Vagina (tissue), 2 donors: ENCODE measurements around the gene ABHD8. TPM values are rescaled to one million over a fixed set of nuclear protein-coding genes. Genes with fewer than 3 reads are reported as not detected.

Source experiments
- DNase-seq, 2 donors: peaks; one replicate each; pipeline ENCODE4 v3.0.0-alpha.2; 2017; ENCODE audit errors: extremely low spot score in 2 of 2
- H3K27ac ChIP-seq: fragments of 200-600 bp; sonication (generic); one replicate; pipeline ENCODE4 v1.5.1; 2019
- H3K27me3 ChIP-seq: fragments of 200-600 bp; sonication (generic); one replicate; pipeline ENCODE4 v1.5.1; 2019
- H3K36me3 ChIP-seq, 2 donors: fragments of 200-600 bp; sonication (generic); one replicate each; pipeline ENCODE4 v1.5.1; 2017 to 2019
- H3K4me1 ChIP-seq: fragments of 200-600 bp; sonication (generic); one replicate; pipeline ENCODE4 v1.5.1; 2019
- H3K4me3 ChIP-seq, 2 donors: fragments of 200-600 bp; sonication (generic); 1 replicate in 1 of 2; 2 replicates in 1 of 2; pipeline ENCODE4 v1.5.1; 2016 to 2019
- H3K9me3 ChIP-seq: fragments of 200-600 bp; sonication (generic); one replicate; pipeline ENCODE4 v1.5.1; 2019
- CTCF ChIP-seq, 3 experiments: fragments of 450-650 bp in 2 of 3; fragments of 200-600 bp in 1 of 3; sonication (generic) in 1 of 3; IDR thresholded peaks; one replicate each; pipeline ENCODE4 v1.5.1; 2017 to 2019; ENCODE audit warnings: antibody characterized with exemption in 3 of 3, mild to moderate bottlenecking in 2 of 3, moderate library complexity in 2 of 3
- POLR2A ChIP-seq, 2 donors: fragments of 450-650 bp; IDR thresholded peaks; one replicate each; pipeline ENCODE4 v1.6.1; 2017; ENCODE audit warnings: antibody characterized with exemption in 2 of 2, mild to moderate bottlenecking in 2 of 2, moderate library complexity in 2 of 2
- POLR2AphosphoS5 ChIP-seq, 2 donors: sonication (generic); formaldehyde crosslinking; IDR thresholded peaks; one replicate each; pipeline ENCODE4 v1.9.0; 2017; ENCODE audit warnings: antibody characterized with exemption in 2 of 2, mild to moderate bottlenecking in 2 of 2, low read depth in 1 of 2; ENCODE audit not compliant: insufficient read depth in 1 of 2
- intact Hi-C: fragments of 100-400 bp; cut with DNase I; formaldehyde crosslinking; loops from one replicate; pipeline ENCODE4 v1.15.1; 2023
- total RNA-seq: library from RNA; depleted of rRNA; stranded (reverse); fragments of >200 nt; gene quantifications from one replicate; pipeline ENCODE4 v1.2.3, GENCODE V29; 2016

The ABHD8 gene
- total RNA-seq, 1 donor from 2014 or later = 10.8 TPM

- peaks cover 16% of the 10 kb centered on the region for H3K4me1 ChIP-seq
- intact Hi-C loops = no loop called here
- H3K9me3 ChIP-seq = no peaks in the 10 kb centered on the region
- H3K27ac ChIP-seq = no peak overlapping the region
- H3K4me3 ChIP-seq = no peak overlapping the region
- TF ChIP-seq POLR2A (IDR thresholded peaks at IDR 0.05) (no peak), CTCF (IDR thresholded peaks at IDR 0.05) (no peak), POLR2AphosphoS5 (IDR thresholded peaks at IDR 0.05; ENCODE audit: insufficient read depth in 1 of 2, low read depth in 1 of 2) (no peak)
- H3K36me3 ChIP-seq = no peaks in the 10 kb centered on the region
- no peak for DNase-seq
- no peaks in the 10 kb centered on the region for H3K27me3 ChIP-seq
Observed at GRCh38 chr19:17285415-17286135, 17.6 kb downstream of the ABHD8 start.

GRCh38 chr19:17283504-17283996, 19.7 kb downstream of the ABHD8 start:
- Histone ChIP-seq H3K27me3 (no peaks in the 10 kb centered on the region), H3K27ac (no peak overlapping the region), H3K9me3 (no peaks in the 10 kb centered on the region), H3K4me1 (peaks cover 16% of the 10 kb centered on the region), H3K36me3 (no peaks in the 10 kb centered on the region), H3K4me3 (no peak overlapping the region)
- TF ChIP-seq POLR2AphosphoS5 (IDR thresholded peaks at IDR 0.05; ENCODE audit: insufficient read depth in 1 of 2, low read depth in 1 of 2) (no peak), POLR2A (IDR thresholded peaks at IDR 0.05) (no peak), CTCF (IDR thresholded peaks at IDR 0.05) (no peak)
- DNase-seq = no peak
- intact Hi-C loops = loop anchor here (5.0 kb wide), 1 partner anchor 216 kb away; no protein-coding TSS in a partner anchor

GRCh38 chr19:17282488-17283125, 20.6 kb downstream of the ABHD8 start:
- peaks cover 16% of the 10 kb centered on the region for H3K4me1 ChIP-seq
- no peak for TF ChIP-seq POLR2AphosphoS5 (IDR thresholded peaks at IDR 0.05; ENCODE audit: insufficient read depth in 1 of 2, low read depth in 1 of 2)
- TF ChIP-seq POLR2A (IDR thresholded peaks at IDR 0.05) = no peak
- peak; percentile 76 to 92 (median 91) for TF ChIP-seq CTCF (IDR thresholded peaks at IDR 0.05)
- intact Hi-C loops = loop anchor here (5.0 kb wide), 1 partner anchor 215 kb away; no protein-coding TSS in a partner anchor
- no peaks in the 10 kb centered on the region for H3K27me3 ChIP-seq
- peak overlapping the region; percentile 27 to 32 for H3K4me3 ChIP-seq
- peaks cover 0 to under 1% of the 10 kb centered on the region in 2 donors for H3K36me3 ChIP-seq
- H3K27ac ChIP-seq = no peak overlapping the region
- no peak for DNase-seq
- no peaks in the 10 kb centered on the region for H3K9me3 ChIP-seq

DNA sequence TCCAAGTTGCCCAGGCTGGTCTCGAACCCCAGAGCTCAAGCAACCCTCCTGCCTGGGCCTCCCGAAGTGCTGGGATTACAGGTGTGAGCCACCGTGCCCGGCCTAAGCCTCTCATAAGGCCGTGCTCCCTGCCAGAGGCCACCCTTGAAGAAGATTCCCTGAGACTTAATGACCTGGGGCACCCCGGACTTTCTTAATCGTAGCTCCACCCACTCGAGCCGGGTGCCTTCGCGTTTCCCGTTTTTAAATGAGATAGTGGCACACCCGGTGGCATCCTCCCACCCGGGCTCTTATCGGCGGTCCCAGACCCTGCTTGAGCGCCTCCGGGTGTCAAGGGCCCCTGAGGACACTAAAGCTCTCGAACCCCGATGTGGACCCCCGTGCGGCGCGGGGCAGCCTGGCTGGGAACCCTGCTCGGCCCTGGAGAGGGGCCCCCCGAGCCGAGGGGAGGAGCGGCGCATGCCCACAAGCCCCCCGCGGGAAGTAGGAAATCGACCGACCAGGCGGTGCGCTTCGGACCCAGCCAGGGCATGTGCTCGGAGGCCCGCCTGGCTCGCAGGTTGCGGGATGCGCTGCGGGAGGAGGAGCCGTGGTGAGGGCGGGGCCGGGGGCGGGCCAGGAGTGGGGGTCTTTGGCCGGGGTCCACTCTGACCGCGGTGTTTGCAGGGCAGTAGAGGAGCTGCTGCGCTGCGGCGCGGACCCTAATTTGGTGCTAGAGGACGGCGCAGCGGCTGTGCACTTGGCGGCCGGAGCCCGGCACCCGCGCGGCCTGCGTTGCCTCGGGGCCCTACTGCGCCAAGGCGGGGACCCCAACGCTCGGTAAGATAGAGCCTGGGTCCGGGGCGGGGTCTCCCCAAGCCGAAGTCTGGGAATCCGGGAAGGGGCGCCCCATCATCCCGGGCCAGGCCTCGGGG, 21.6 kb downstream of the ABHD8 start, which contains the start of gene ANKLE1:
Gene ANKLE1 (plus strand): TSS at position 511 of the 914 bp plus-strand sequence. CDS start 20 bp downstream, at position 531.
- H3K27ac ChIP-seq = no peak within 1 kb of the TSS
- H3K27me3 ChIP-seq = no peaks in the 10 kb centered on the region
- peaks cover 16% of the 10 kb centered on the region for H3K4me1 ChIP-seq
- TF ChIP-seq CTCF (IDR thresholded peaks at IDR 0.05) = no peak
- TF ChIP-seq POLR2A (IDR thresholded peaks at IDR 0.05) = no peak
- TF ChIP-seq POLR2AphosphoS5 (IDR thresholded peaks at IDR 0.05; ENCODE audit: insufficient read depth in 1 of 2, low read depth in 1 of 2) = no peak
- H3K36me3 ChIP-seq = peaks cover 0 to 10% of the 10 kb centered on the region in 2 donors
- intact Hi-C loops = loop anchor here (5.0 kb wide), 1 partner anchor 214 kb away; no protein-coding TSS in a partner anchor
- peak within 1 kb of the TSS; percentile 27 to 32 for H3K4me3 ChIP-seq
- no peak for DNase-seq
- H3K9me3 ChIP-seq = no peaks in the 10 kb centered on the region
